PFSK-1 (cell line): Measurements from ENCODE around the gene SLC15A4.

Experiments used
- FOXP2 ChIP-seq: optimal IDR thresholded peaks from 2 replicates; pipeline ENCODE3; 2011; ENCODE audit warnings: borderline replicate concordance, control low read depth, inconsistent platforms; ENCODE audit not compliant: insufficient read depth; ENCODE audit errors: extremely low read length, extremely low read depth
- POLR2AphosphoS5 ChIP-seq: IDR thresholded peaks from 2 replicates; pipeline ENCODE4 v1.6.1; 2012; ENCODE audit warnings: low read depth, mild to moderate bottlenecking, control low read depth, low read length, moderate library complexity
- REST ChIP-seq, 2 experiments: IDR thresholded peaks; 2 replicates each; pipeline versions ENCODE4 v1.6.1 to v1.8.0; 2011 to 2012; ENCODE audit warnings: low read depth in 2 of 2, low read length in 2 of 2, control low read depth in 1 of 2, inconsistent platforms in 1 of 2, mild to moderate bottlenecking in 1 of 2, moderate library complexity in 1 of 2; ENCODE audit not compliant: insufficient read depth in 1 of 2
- SIN3A ChIP-seq: IDR thresholded peaks from 2 replicates; pipeline ENCODE4 v1.6.1; 2012; ENCODE audit warnings: mild to moderate bottlenecking, low read length, moderate library complexity, borderline replicate concordance; ENCODE audit not compliant: insufficient read depth
- TAF1 ChIP-seq: IDR thresholded peaks from 2 replicates; pipeline ENCODE4 v1.6.1; 2012; ENCODE audit warnings: low read length, control low read depth, borderline replicate concordance; ENCODE audit not compliant: insufficient read depth

SLC15A4 gene

GRCh38 chr12:128761379-128761790 lies 62.4 kb downstream of the SLC15A4 start:
- TF ChIP-seq POLR2AphosphoS5 (no peak), REST (IDR thresholded peaks at IDR 0.05; ENCODE audit: insufficient read depth in 1 of 2, low read depth in 2 of 2, low read length in 2 of 2) (no peak)

DNA sequence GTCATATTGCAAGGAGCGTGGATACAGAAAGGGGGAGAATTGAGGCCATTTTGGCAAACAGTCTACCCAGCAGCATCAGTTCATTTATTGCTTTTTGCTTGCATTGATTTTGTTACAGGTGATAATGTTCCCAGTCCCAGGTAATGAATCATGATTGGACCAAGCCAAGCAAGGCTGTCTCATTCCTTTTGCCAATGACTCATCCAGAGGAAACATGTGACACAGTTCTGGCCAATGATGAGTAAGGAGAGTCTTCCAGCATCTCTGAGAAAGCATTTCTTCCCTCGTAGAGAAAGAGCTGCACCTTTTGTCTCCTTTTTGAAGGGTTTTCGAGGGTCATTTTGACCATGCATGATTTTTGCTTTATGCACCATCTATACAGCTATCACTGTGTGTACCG lies 68.2 kb downstream of the SLC15A4 start:
- TF ChIP-seq SIN3A (no peak), FOXP2 (no peak)

DNA sequence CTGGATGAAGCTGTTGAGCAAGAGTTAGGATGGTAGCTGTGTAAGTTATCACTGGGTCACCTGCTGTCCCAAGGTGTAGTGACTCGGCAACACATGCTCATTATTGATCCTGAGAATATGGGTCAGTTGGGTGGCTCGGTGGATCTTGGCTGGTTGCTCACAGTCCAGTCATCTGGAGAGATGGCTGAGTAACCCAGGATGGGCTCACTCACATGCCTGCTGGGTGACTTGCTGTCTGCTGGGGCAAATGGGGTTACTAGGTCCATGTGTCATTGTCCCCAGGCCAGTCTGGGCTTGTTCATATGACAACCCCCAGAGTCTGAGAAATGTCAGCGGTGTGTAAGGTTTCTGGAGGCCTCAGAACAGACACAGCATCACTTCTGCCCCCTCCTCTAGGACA lies 69.5 kb downstream of the SLC15A4 start:
- TF ChIP-seq FOXP2 (no peak), TAF1 (no peak)

GRCh38 chr12:128753438-128753837 lies 70.3 kb downstream of the SLC15A4 start:
- TF ChIP-seq SIN3A (no peak), FOXP2 (no peak), REST (IDR thresholded peaks at IDR 0.05; ENCODE audit: insufficient read depth in 1 of 2, low read depth in 2 of 2, low read length in 2 of 2) (no peak), POLR2AphosphoS5 (no peak), TAF1 (no peak)

GRCh38 chr12:128752386-128752785 lies 71.4 kb downstream of the SLC15A4 start:
- TF ChIP-seq FOXP2, result no peak
- TF ChIP-seq TAF1, result no peak
- TF ChIP-seq POLR2AphosphoS5, result no peak
- TF ChIP-seq SIN3A, result no peak
- TF ChIP-seq REST (IDR thresholded peaks at IDR 0.05; ENCODE audit: insufficient read depth in 1 of 2, low read depth in 2 of 2, low read length in 2 of 2), result no peak

DNA sequence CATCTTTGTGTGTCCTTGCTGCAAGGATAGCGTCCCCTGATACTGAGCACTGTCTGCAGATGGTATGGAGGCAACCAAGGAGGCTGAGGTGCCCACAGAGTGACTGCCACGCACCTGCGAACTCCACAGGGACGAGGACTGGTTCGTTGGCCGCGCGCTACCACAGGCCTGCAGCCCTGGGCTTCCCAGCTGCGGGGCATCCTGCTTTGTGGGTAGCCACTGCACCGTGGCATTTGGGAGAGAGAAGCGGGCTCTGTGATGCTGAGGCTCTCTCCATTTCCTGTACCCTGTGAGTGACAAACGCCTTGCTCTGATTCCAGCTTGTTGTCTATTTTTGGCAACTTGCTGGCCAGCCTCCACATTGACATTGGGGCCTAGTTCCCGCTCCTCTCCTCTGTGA lies 76.3 kb downstream of the SLC15A4 start:
- TF ChIP-seq FOXP2, result no peak
- no peak for TF ChIP-seq SIN3A
- no peak for TF ChIP-seq REST (IDR thresholded peaks at IDR 0.05; ENCODE audit: insufficient read depth in 1 of 2, low read depth in 2 of 2, low read length in 2 of 2)
- no peak for TF ChIP-seq TAF1
- no peak for TF ChIP-seq POLR2AphosphoS5
